Activated T-helper 2 cell treated with anti-CD3 and anti-CD28 coated beads, Interferon-gamma antibody, Interleukin-2, Interleukin-4, amounts not matched to agents 10 μg/mL and 5 μg/mL and 100 μg/mL, durations not matched to agents 14 hours and 24 hours and 36 hours (primary cell): ENCODE measurements around the gene KCP. TPM values are rescaled to one million over a fixed set of nuclear protein-coding genes. Genes with fewer than 3 reads are reported as not detected.

Source experiments
- DNase-seq: peaks from one replicate; pipeline ENCODE4 v3.0.0; 2021; ENCODE audit warnings: low spot score
- H3K27ac Mint-ChIP-seq: one replicate; pipeline ENCODE4 v1.8.0; 2021; ENCODE audit warnings: mixed read lengths
- H3K27me3 Mint-ChIP-seq: one replicate; pipeline ENCODE4 v1.8.0; 2021; ENCODE audit warnings: low read depth, mixed read lengths
- H3K36me3 Mint-ChIP-seq: one replicate; pipeline ENCODE4 v1.8.0; 2021; ENCODE audit warnings: low read depth, mixed read lengths
- H3K4me1 Mint-ChIP-seq: one replicate; pipeline ENCODE4 v1.8.0; 2021; ENCODE audit warnings: low read depth, mixed read lengths
- H3K4me3 Mint-ChIP-seq: one replicate; pipeline ENCODE4 v1.8.0; 2021; ENCODE audit warnings: low read depth, mild to moderate bottlenecking, moderate library complexity, mixed read lengths
- H3K9me3 Mint-ChIP-seq: one replicate; pipeline ENCODE4 v1.8.0; 2021; ENCODE audit warnings: mixed read lengths
- intact Hi-C: fragments of 100-400 bp; cut with micrococcal nuclease; formaldehyde crosslinking; loops from one replicate; pipeline ENCODE4 v1.15.1; 2023
- total RNA-seq: library from RNA; stranded (reverse); gene quantifications from 2 replicates; pipeline ENCODE4 v1.2.3, GENCODE V29; 2022

KCP gene
- total RNA-seq, 1 donor from 2014 or later: not detected

DNA sequence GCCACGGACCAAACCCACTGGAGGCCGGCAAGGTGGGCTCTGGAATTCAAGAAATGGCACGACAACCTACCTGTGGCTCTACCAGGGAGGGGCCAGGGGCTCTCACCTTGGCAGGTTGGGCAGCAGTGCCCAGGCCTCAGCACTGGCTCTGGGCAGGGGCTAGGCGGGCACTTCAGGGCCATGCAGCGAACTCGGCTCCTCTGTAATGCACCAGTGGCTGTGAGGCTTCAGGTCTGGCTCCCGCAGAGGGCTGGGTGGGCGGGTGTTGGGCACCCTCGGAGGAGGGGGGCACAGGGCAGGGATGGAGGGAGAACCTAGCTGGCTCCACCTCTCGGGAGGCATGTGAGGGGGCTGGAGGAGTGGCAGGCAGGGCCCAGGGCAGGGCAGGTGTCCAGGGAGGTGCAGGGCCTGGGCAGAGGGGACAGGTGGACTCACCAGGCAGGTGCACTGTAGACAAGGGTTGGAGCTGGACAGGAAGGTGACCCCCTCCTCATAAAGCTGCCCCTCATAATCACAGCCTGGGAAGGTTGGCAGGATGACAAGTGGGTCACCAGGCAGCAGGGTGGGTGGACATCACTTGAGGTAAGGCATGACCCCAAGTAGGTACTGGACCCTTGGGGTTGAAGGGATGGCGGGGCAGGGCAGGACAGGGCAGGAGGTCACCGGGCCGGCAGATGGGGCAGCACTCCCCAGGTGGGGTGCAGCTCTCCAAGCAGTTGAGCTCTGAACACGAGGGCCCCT is 6.7 kb downstream of the KCP start:
- DNase-seq: no peak
- intact Hi-C loops: loop anchor here (1.0 to 10.0 kb wide), 3 partner anchors 60 to 311 kb away; no protein-coding TSS in a partner anchor
- Mint-ChIP-seq H3K27me3 (peaks cover 22% of the 10 kb centered on the region), H3K4me3 (no peak overlapping the region), H3K27ac (no peak overlapping the region), H3K9me3 (peaks cover 5% of the 10 kb centered on the region), H3K36me3 (no peaks in the 10 kb centered on the region), H3K4me1 (no peaks in the 10 kb centered on the region)

DNA sequence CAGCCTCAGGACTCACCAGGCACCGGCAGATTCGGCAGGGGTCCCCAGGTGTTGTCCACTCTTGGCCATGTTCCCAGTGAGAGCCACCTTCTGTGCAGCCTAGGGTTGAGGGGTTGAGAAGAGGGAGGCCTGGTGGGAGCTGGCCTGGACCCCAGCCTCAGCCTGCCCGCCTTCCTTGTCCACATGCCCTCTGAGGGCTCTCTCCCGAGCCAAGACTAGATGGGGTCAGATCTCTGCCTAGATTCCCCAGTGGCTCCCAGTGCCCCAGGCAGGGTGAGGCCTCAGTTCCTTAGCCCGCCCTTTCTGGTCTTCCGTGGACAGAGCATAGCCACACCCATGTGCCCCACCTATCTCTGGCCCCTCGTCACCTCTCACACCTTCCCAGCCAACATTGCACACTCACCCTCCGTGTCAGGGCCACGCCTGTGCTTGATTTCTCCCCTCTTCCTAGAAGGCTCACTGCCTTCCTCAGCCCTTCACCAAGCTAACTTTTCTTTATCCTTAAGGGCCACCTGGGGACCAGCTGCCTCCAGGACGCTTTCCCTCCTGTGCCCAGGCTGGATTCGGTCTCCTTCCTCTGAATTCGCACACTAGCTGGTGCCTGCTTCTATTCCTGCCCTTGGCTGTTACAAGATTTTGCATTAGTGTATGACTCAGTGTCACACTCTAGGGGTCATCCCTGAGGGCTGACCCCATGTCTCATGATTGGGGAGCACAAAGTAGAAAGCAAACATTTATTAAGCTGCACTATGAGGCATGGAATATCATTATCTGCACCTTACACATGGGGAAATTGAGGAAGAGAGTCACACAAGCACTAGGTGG is 7.5 kb downstream of the KCP start:
- no peak overlapping the region for H3K27ac Mint-ChIP-seq
- peaks cover 4% of the 10 kb centered on the region for H3K36me3 Mint-ChIP-seq
- peaks cover 11% of the 10 kb centered on the region for H3K9me3 Mint-ChIP-seq
- H3K4me3 Mint-ChIP-seq: no peak overlapping the region
- H3K4me1 Mint-ChIP-seq: no peaks in the 10 kb centered on the region
- intact Hi-C loops: loop anchor here (10.0 kb wide), 1 partner anchor 312 kb away; no protein-coding TSS in a partner anchor
- DNase-seq: no peak
- H3K27me3 Mint-ChIP-seq: peaks cover 26% of the 10 kb centered on the region

DNA sequence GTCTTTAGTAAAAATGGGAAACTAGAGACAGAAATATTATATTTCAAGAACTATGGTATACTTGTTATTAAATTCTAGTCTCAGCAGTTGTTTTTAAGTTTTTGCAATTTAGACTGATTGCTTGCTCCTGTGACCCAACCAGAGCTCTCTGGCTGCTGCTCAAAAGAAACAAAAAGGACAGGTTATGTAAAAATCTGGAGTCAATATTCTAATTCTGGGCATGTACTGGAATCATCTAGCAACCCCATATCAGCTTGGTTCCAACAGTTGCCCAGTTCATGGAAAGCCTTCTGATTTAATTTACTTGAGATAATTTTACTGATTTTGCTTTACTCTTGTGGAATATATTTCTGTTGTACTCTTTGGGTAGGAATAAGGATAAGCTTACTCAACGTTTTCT is 10.3 kb downstream of the KCP start:
- H3K4me3 Mint-ChIP-seq: no peak overlapping the region
- intact Hi-C loops: loop anchor here (10.0 kb wide), 1 partner anchor 315 kb away; no protein-coding TSS in a partner anchor

DNA sequence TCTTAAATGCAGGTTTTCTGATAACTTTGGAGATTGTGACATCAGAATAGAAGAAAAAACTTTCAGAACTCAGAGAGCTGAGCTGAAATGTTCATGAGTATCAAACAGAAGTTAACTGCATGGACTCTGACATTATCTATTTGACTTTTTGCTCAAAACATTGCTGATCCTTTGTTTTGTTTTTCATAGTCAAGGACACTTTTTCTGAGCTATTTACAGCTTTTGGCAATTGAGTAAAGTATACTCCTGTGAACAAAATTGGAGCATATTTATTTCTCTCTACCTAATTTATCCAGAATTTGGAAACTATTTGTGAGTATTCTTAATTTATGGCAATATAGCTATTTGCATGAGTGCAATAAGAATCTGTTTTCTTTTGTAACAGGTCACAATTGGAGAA is 11.1 kb downstream of the KCP start:
- H3K36me3 Mint-ChIP-seq: peaks cover 4% of the 10 kb centered on the region
- H3K27ac Mint-ChIP-seq: no peak overlapping the region
- no peak overlapping the region for H3K4me3 Mint-ChIP-seq
- no peak for DNase-seq
- H3K27me3 Mint-ChIP-seq: peaks cover 22% of the 10 kb centered on the region
- no peaks in the 10 kb centered on the region for H3K4me1 Mint-ChIP-seq
- H3K9me3 Mint-ChIP-seq: peaks cover 11% of the 10 kb centered on the region
- intact Hi-C loops: no loop called here

More for the DNA sequence above, 10.3 kb downstream of the KCP start:
- Mint-ChIP-seq H3K27me3 (peaks cover 22% of the 10 kb centered on the region), H3K27ac (no peak overlapping the region), H3K9me3 (peaks cover 11% of the 10 kb centered on the region), H3K36me3 (peaks cover 4% of the 10 kb centered on the region), H3K4me1 (no peaks in the 10 kb centered on the region)
- no peak for DNase-seq

DNA sequence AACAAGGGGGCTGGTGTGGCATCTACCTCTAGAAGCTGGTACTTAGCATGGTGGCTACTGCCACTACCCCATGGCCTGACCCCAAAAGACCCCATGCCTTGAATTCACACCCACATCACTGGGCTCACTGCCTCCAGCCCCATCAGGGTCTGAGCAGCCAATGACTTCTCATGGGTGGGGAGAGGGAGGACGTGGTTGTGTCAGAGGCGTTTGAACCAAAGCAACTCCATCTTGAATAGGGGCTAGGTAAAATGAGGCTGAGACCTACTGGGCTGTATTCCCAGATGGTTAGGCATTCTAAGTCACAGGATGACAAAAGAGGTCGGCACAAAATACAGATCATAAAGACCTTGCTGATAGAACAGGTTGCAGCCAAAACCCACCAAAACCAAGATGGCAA is 15.2 kb downstream of the KCP start:
- Mint-ChIP-seq H3K4me1 (no peaks in the 10 kb centered on the region), H3K4me3 (no peak overlapping the region), H3K27ac (no peak overlapping the region), H3K9me3 (peaks cover 6% of the 10 kb centered on the region), H3K36me3 (peaks cover 4% of the 10 kb centered on the region), H3K27me3 (peaks cover 13% of the 10 kb centered on the region)
- intact Hi-C loops: no loop called here
- no peak for DNase-seq

DNA sequence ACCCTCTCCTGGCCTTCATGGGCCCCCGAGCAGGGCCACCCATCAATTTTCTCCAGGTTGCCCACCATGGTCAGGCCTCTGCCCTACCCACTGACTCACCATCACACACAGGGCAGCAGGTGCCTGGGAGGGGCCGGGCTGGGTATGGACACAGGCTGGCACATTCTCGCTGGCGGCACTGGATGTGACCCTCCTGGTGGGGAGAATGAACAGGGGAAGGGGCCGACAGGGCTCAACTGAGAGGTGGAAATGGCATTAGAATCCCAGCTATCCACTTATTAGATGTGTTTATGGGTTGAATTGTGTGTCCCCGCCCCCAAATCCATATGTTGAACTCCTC is 16.4 kb downstream of the KCP start:
- H3K27ac Mint-ChIP-seq: no peak overlapping the region
- peaks cover 19% of the 10 kb centered on the region for H3K27me3 Mint-ChIP-seq
- H3K4me1 Mint-ChIP-seq: no peaks in the 10 kb centered on the region
- intact Hi-C loops: no loop called here
- DNase-seq: no peak
- peaks cover 5% of the 10 kb centered on the region for H3K9me3 Mint-ChIP-seq
- H3K4me3 Mint-ChIP-seq: no peak overlapping the region
- peaks cover 4% of the 10 kb centered on the region for H3K36me3 Mint-ChIP-seq

DNA sequence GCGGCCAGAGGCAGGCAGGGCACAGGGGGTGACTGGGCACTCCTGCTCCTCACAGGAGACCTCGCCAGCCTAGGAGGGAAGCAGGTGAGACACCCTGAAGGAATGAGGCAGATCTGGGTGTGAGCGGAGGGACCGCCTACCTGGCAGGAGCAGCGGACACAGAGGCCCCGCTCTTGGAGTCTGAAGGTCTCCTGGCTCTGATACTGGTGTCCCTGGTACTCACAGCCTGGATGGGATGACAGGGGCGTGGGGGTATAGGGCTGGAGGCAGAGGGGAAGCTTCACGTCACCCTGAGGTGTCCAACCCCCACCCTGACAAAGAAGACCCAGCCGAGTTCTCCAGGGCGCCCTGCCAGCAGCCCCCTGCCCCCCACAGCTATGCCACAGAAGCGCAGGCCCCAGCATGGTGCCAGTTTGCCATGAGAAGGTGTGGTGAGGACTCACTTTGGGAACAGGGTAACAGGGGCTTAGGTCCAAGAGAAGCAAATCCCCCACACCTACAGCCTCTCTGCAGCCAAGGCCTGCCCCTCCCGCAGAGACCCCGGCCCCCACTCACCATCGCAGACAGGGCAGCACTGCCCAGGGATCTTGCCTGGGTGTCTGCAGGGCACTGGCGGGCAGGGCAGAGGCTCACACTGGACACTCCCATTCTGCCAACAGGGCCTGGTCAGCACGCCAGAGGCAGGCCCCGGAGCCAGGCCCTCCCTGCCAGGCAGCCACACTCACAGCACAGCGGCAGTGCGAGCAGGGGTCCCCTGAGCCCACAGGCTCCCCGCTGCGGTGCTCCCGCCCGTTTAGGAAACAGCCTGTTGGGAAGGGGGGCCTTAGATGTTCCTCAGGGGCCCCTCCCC is 17.0 kb downstream of the KCP start:
- Mint-ChIP-seq H3K4me3 (no peak overlapping the region), H3K4me1 (no peaks in the 10 kb centered on the region), H3K27ac (no peak overlapping the region), H3K9me3 (peaks cover 3% of the 10 kb centered on the region), H3K36me3 (peaks cover 3% of the 10 kb centered on the region), H3K27me3 (peaks cover 17% of the 10 kb centered on the region)
- DNase-seq: no peak
- intact Hi-C loops: no loop called here

DNA sequence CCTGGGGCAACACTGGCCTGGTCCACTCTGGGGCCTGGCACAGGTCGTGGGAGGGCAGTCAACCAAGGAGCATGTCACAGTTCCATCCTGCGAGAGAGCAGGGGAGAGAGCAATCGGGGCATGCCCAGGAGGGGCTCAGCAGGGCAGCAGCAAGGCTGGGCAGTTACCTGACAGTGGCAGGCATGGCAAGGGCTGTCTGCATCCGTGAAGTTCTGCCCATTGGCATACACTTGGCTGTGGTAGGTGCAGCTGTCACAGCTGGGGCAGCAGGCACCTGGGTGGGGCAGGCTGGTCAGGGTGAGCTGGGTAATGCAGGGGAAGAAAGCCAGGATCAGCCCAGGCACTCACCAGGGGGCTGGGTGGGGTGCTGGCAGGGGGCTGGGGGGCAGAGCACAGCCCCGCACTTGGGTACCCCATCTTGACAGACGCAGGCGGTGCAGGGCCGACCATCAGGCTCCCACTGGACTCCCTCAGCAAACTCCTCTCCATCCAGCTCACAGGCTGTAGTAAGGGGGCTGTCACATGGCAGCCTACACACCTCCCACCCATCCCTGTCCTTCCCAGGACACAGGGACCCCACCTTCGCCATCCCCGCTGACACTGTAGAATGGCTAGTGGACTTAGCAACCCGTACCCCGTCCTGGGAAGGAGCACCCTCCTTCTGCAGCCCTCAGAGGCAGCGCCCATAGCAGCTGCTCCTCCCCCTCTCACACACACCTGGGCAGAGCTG is 17.8 kb downstream of the KCP start:
- Mint-ChIP-seq H3K36me3 (no peaks in the 10 kb centered on the region), H3K27ac (no peak overlapping the region), H3K4me3 (no peak overlapping the region), H3K9me3 (no peaks in the 10 kb centered on the region), H3K27me3 (peaks cover 14% of the 10 kb centered on the region), H3K4me1 (no peaks in the 10 kb centered on the region)
- intact Hi-C loops: no loop called here
- no peak for DNase-seq

DNA sequence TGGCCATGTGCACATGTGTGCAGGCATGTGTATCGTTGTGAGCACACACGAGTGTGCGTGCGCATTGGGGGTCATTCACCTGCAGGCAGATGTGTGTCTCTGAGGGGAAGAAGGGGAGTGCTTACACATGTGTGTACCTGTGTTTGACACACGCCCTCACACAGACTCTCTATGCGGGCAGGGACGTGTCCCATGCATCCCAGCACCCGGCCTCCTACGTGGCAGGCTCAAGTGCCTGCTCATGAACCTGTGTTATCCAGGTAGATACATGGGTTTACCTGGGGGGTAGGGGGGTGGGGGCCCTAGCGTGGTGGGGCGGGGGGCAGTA is 18.6 kb downstream of the KCP start:
- Mint-ChIP-seq H3K27ac (no peak overlapping the region), H3K36me3 (no peaks in the 10 kb centered on the region), H3K9me3 (no peaks in the 10 kb centered on the region), H3K27me3 (peaks cover 13% of the 10 kb centered on the region), H3K4me3 (no peak overlapping the region), H3K4me1 (no peaks in the 10 kb centered on the region)
- intact Hi-C loops: no loop called here
- DNase-seq: no peak

DNA sequence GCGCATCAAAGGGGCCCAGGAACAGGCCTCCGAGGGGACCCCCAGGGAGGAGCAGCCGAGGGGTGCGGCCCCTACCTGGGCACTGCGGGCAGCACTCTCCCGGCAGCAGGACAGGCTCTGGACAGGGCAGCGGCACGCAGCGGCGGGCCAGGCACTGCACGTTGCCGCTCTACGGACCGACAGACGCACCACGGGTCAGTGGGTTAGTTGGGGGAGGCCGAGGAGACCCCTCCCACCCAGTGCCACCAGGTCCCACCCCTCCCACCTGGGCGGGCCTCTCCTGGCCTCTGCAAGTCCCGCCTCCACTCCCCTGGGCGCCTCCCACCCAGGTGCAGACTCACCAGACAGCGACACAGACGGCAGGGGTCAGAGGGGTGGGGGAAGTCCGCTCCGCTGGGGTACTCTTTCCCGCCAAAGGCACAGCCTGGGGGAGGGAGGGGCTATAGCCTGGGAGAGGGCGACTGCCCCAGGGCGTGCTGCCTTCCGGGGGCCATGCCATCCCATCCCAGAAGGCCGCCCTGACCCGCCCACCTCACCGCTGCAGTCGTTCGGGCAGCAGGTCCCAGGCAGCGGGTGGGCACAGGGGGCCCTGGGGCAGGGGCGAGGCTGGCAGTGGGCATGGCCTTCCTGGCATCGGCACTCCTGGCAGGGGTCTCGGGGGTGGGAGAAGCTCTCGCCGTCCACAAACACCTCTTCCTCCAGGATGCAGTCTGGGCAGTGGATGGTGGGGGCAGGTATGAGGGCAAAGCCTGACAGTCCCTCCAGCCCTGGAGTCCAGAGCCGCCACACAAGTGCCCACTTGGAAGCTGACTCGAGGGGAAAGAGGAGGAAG is 19.2 kb downstream of the KCP start:
- intact Hi-C loops: no loop called here
- no peak overlapping the region for H3K27ac Mint-ChIP-seq
- no peak for DNase-seq
- H3K4me3 Mint-ChIP-seq: no peak overlapping the region
- no peaks in the 10 kb centered on the region for H3K4me1 Mint-ChIP-seq
- peaks cover 11% of the 10 kb centered on the region for H3K27me3 Mint-ChIP-seq
- H3K36me3 Mint-ChIP-seq: no peaks in the 10 kb centered on the region
- H3K9me3 Mint-ChIP-seq: no peaks in the 10 kb centered on the region

DNA sequence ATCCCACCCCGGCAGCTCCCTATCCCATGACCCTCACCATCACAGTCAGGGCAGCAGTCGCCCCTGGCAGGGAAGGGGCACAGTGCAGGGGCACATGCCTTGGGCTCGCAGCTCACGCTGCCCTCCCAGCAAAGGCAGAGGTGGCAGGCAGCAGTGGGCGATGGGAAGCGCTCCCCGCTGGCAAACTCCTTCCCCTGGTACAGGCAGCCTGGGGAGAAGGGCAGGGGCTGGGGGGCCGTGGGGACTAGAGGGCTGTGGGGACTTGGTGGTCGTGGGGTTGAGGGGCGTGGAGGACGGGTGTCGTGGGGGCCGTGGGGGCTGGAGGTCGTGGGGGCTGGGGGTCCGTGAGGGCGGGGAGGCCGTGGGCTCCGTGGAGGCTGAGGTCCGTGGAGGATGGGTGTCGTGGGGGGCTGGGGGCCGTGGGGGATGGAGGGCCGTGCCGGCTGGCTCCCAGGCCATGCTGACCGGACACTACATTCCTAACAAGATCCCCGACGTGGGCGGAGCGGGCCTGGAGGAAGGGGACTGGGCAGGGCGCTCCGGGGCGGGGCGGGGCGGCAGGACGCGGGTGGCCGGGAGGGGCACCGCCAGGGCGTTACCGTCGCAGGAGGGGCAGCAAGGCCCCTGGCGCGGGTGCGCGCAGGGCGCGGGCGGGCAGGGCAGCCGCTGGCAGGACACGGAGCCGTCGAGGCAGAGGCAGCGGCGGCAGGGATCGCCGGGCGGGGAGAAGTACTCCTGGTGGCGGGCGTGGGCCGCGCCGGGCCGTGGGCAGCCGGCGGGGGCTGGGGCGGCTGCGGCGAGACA is 20.0 kb downstream of the KCP start:
- no peak for DNase-seq
- no peaks in the 10 kb centered on the region for H3K9me3 Mint-ChIP-seq
- intact Hi-C loops: no loop called here
- no peaks in the 10 kb centered on the region for H3K4me1 Mint-ChIP-seq
- peaks cover 13% of the 10 kb centered on the region for H3K27me3 Mint-ChIP-seq
- no peak overlapping the region for H3K27ac Mint-ChIP-seq
- no peaks in the 10 kb centered on the region for H3K36me3 Mint-ChIP-seq
- H3K4me3 Mint-ChIP-seq: no peak overlapping the region
